ENCODE measurements around the gene ATIC.

The ATIC gene

GRCh38 chr2:215316336-215316735 lies 4.5 kb downstream of the ATIC start:
- Histone ChIP-seq H3K36me3 (ENCODE audit: insufficient read depth, low read length) (peaks cover 50% of the 10 kb centered on the region), H3K4me3 (ENCODE audit: low read length) (no peak overlapping the region), H3K27me3 (ENCODE audit: control insufficient read depth, insufficient read depth, low read length) (no peaks in the 10 kb centered on the region), H3K9ac (ENCODE audit: low read depth, low read length) (no peak overlapping the region), H3K4me2 (ENCODE audit: low read length) (no peak overlapping the region), H3K4me1 (ENCODE audit: control insufficient read depth, insufficient read depth, low read length) (peaks cover 16% of the 10 kb centered on the region), H3K9me3 (replicated peaks; ENCODE audit: low read length) (no peaks in the 10 kb centered on the region)

GRCh38 chr2:215319500-215319899 lies 7.6 kb downstream of the ATIC start:
- Histone ChIP-seq H3K4me2 (ENCODE audit: low read length) (no peak overlapping the region), H3K9me3 (replicated peaks; ENCODE audit: low read length) (no peaks in the 10 kb centered on the region), H3K9ac (ENCODE audit: low read depth, low read length) (no peak overlapping the region), H3K4me1 (ENCODE audit: control insufficient read depth, insufficient read depth, low read length) (no peaks in the 10 kb centered on the region), H3K27me3 (ENCODE audit: control insufficient read depth, insufficient read depth, low read length) (no peaks in the 10 kb centered on the region), H3K36me3 (ENCODE audit: insufficient read depth, low read length) (peaks cover 44% of the 10 kb centered on the region), H3K4me3 (ENCODE audit: low read length) (no peak overlapping the region)

GRCh38 chr2:215320102-215320501 lies 8.2 kb downstream of the ATIC start:
- H3K9ac ChIP-seq (ENCODE audit: low read depth, low read length), result no peak overlapping the region
- H3K4me1 ChIP-seq (ENCODE audit: control insufficient read depth, insufficient read depth, low read length), result no peaks in the 10 kb centered on the region
- H3K9me3 ChIP-seq (replicated peaks; ENCODE audit: low read length), result no peaks in the 10 kb centered on the region
- H3K36me3 ChIP-seq (ENCODE audit: insufficient read depth, low read length), result peaks cover 44% of the 10 kb centered on the region
- H3K27me3 ChIP-seq (ENCODE audit: control insufficient read depth, insufficient read depth, low read length), result no peaks in the 10 kb centered on the region
- no peak overlapping the region for H3K4me3 ChIP-seq (ENCODE audit: low read length)
- no peak overlapping the region for H3K4me2 ChIP-seq (ENCODE audit: low read length)

- Histone ChIP-seq H3K36me3 (ENCODE audit: insufficient read depth, low read length) (peaks cover 45% of the 10 kb centered on the region), H3K9ac (ENCODE audit: low read depth, low read length) (no peak overlapping the region), H3K4me2 (ENCODE audit: low read length) (no peak overlapping the region), H3K27me3 (ENCODE audit: control insufficient read depth, insufficient read depth, low read length) (no peaks in the 10 kb centered on the region), H3K4me1 (ENCODE audit: control insufficient read depth, insufficient read depth, low read length) (no peaks in the 10 kb centered on the region), H3K4me3 (ENCODE audit: low read length) (no peak overlapping the region), H3K9me3 (replicated peaks; ENCODE audit: low read length) (no peaks in the 10 kb centered on the region)
These were observed 8.8 kb downstream of the ATIC start for GRCh38 chr2:215320679-215321078.

GRCh38 chr2:215324811-215325210 lies 13.0 kb downstream of the ATIC start:
- H3K4me3 ChIP-seq (ENCODE audit: low read length), result no peak overlapping the region
- no peaks in the 10 kb centered on the region for H3K27me3 ChIP-seq (ENCODE audit: control insufficient read depth, insufficient read depth, low read length)
- H3K36me3 ChIP-seq (ENCODE audit: insufficient read depth, low read length), result peaks cover 60% of the 10 kb centered on the region
- peaks cover 7% of the 10 kb centered on the region for H3K4me1 ChIP-seq (ENCODE audit: control insufficient read depth, insufficient read depth, low read length)
- no peak overlapping the region for H3K4me2 ChIP-seq (ENCODE audit: low read length)
- no peaks in the 10 kb centered on the region for H3K9me3 ChIP-seq (replicated peaks; ENCODE audit: low read length)
- H3K9ac ChIP-seq (ENCODE audit: low read depth, low read length), result no peak overlapping the region

- Histone ChIP-seq H3K4me1 (ENCODE audit: control insufficient read depth, insufficient read depth, low read length) (peaks cover 7% of the 10 kb centered on the region), H3K36me3 (ENCODE audit: insufficient read depth, low read length) (peaks cover 59% of the 10 kb centered on the region), H3K4me2 (ENCODE audit: low read length) (no peak overlapping the region), H3K4me3 (ENCODE audit: low read length) (no peak overlapping the region), H3K9me3 (replicated peaks; ENCODE audit: low read length) (no peaks in the 10 kb centered on the region), H3K27me3 (ENCODE audit: control insufficient read depth, insufficient read depth, low read length) (no peaks in the 10 kb centered on the region), H3K9ac (ENCODE audit: low read depth, low read length) (no peak overlapping the region)
These were observed 16.2 kb downstream of the ATIC start for GRCh38 chr2:215328066-215328465.

- H3K4me2 ChIP-seq (ENCODE audit: low read length), result no peak overlapping the region
- peaks cover 7% of the 10 kb centered on the region for H3K4me1 ChIP-seq (ENCODE audit: control insufficient read depth, insufficient read depth, low read length)
- H3K36me3 ChIP-seq (ENCODE audit: insufficient read depth, low read length), result peaks cover 67% of the 10 kb centered on the region
- no peak overlapping the region for H3K9ac ChIP-seq (ENCODE audit: low read depth, low read length)
- no peak overlapping the region for H3K4me3 ChIP-seq (ENCODE audit: low read length)
- H3K27me3 ChIP-seq (ENCODE audit: control insufficient read depth, insufficient read depth, low read length), result no peaks in the 10 kb centered on the region
- H3K9me3 ChIP-seq (replicated peaks; ENCODE audit: low read length), result no peaks in the 10 kb centered on the region
These were observed 21.2 kb downstream of the ATIC start for GRCh38 chr2:215332872-215333595.

- Histone ChIP-seq H3K4me1 (ENCODE audit: control insufficient read depth, insufficient read depth, low read length) (no peaks in the 10 kb centered on the region), H3K4me2 (ENCODE audit: low read length) (no peak overlapping the region), H3K9ac (ENCODE audit: low read depth, low read length) (no peak overlapping the region), H3K9me3 (replicated peaks; ENCODE audit: low read length) (no peaks in the 10 kb centered on the region), H3K4me3 (ENCODE audit: low read length) (no peak overlapping the region), H3K27me3 (ENCODE audit: control insufficient read depth, insufficient read depth, low read length) (no peaks in the 10 kb centered on the region), H3K36me3 (ENCODE audit: insufficient read depth, low read length) (peaks cover 74% of the 10 kb centered on the region)
These were observed 27.2 kb downstream of the ATIC start for GRCh38 chr2:215338883-215339679.

GRCh38 chr2:215347878-215348277 lies 36.0 kb downstream of the ATIC start:
- Histone ChIP-seq H3K9ac (ENCODE audit: low read depth, low read length) (no peak overlapping the region), H3K4me1 (ENCODE audit: control insufficient read depth, insufficient read depth, low read length) (no peaks in the 10 kb centered on the region), H3K9me3 (replicated peaks; ENCODE audit: low read length) (no peaks in the 10 kb centered on the region), H3K4me2 (ENCODE audit: low read length) (no peak overlapping the region), H3K36me3 (ENCODE audit: insufficient read depth, low read length) (peaks cover 62% of the 10 kb centered on the region), H3K4me3 (ENCODE audit: low read length) (no peak overlapping the region), H3K27me3 (ENCODE audit: control insufficient read depth, insufficient read depth, low read length) (no peaks in the 10 kb centered on the region)

- no peaks in the 10 kb centered on the region for H3K4me1 ChIP-seq (ENCODE audit: control insufficient read depth, insufficient read depth, low read length)
- H3K36me3 ChIP-seq (ENCODE audit: insufficient read depth, low read length), result peaks cover 23% of the 10 kb centered on the region
- H3K27me3 ChIP-seq (ENCODE audit: control insufficient read depth, insufficient read depth, low read length), result no peaks in the 10 kb centered on the region
- no peak overlapping the region for H3K4me3 ChIP-seq (ENCODE audit: low read length)
- H3K4me2 ChIP-seq (ENCODE audit: low read length), result no peak overlapping the region
- H3K9me3 ChIP-seq (replicated peaks; ENCODE audit: low read length), result no peaks in the 10 kb centered on the region
- H3K9ac ChIP-seq (ENCODE audit: low read depth, low read length), result no peak overlapping the region
These were observed 40.7 kb downstream of the ATIC start for GRCh38 chr2:215352602-215353001.

- Histone ChIP-seq H3K9ac (ENCODE audit: low read depth, low read length) (no peak overlapping the region), H3K4me3 (ENCODE audit: low read length) (no peak overlapping the region), H3K4me2 (ENCODE audit: low read length) (no peak overlapping the region), H3K36me3 (ENCODE audit: insufficient read depth, low read length) (peaks cover 23% of the 10 kb centered on the region), H3K9me3 (replicated peaks; ENCODE audit: low read length) (no peaks in the 10 kb centered on the region), H3K27me3 (ENCODE audit: control insufficient read depth, insufficient read depth, low read length) (no peaks in the 10 kb centered on the region), H3K4me1 (ENCODE audit: control insufficient read depth, insufficient read depth, low read length) (no peaks in the 10 kb centered on the region)
These were observed 43.2 kb downstream of the ATIC start for GRCh38 chr2:215354771-215355695.
